ENCODE measurements around the gene PRRX1. TPM values are rescaled to one million over a fixed set of nuclear protein-coding genes. Genes with fewer than 3 reads are reported as not detected.

The PRRX1 gene
- 1 to 10 TPM in 1 of 3 donors, under 1 TPM in 2; 0.67 to 2.3 (median 0.96) TPM for polyA plus RNA-seq (ENCODE audit: insufficient read length in 3 of 3)

GRCh38 chr1:170664093-170664827, at the start of gene PRRX1:
Gene PRRX1, plus strand, starts transcription at chr1:170664131. Its CDS starts 88 bp downstream, at chr1:170664219.
- no peak for DNase-seq (ENCODE audit: low read depth in 3 of 3, low spot score in 2 of 3)

- DNase-seq (ENCODE audit: low read depth in 3 of 3, low spot score in 2 of 3), result no peak
Measured at GRCh38 chr1:170617591-170618330, 46.2 kb upstream of the PRRX1 start.

- no peak for DNase-seq (ENCODE audit: low read depth in 3 of 3, low spot score in 2 of 3)
Measured at GRCh38 chr1:170618421-170618820, 45.5 kb upstream of the PRRX1 start.

DNA sequence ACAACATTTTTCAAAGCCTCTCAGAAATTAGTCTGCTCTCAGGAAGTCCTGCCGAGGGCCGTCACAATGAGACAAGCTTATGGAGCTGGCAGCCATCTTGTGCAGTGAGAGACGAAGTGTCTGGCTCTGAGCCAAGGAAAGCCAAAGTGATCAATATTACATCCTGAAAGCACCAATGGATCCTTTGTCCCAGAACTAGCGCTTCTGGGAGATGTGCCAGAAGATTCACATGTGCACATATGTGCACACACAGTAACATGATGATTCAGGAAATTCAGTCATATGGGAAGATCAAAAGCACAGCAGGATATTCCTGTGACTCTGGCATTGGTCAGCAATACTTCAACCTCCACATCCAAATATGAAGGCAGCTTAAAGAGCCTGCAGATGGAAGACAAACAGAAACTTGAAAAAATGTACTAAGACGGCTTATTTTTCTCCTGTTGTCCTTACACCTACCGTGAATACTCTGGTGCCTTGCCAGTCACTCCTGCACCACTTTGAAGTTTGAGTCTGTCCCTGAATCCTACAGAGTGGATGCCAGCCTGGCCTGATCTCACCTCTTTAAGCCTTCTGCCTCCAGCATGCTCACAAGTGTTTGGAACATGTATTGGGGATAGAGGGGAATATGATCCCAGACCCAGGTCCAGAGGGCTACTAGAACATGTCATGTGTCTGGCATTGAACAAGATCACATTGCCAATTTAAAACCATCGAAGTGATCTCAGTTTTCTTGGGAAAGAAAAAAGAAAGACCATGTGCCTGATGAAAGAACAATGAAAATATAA, 44.5 kb upstream of the PRRX1 start:
- no peak for DNase-seq (ENCODE audit: low read depth in 3 of 3, low spot score in 2 of 3)

DNA sequence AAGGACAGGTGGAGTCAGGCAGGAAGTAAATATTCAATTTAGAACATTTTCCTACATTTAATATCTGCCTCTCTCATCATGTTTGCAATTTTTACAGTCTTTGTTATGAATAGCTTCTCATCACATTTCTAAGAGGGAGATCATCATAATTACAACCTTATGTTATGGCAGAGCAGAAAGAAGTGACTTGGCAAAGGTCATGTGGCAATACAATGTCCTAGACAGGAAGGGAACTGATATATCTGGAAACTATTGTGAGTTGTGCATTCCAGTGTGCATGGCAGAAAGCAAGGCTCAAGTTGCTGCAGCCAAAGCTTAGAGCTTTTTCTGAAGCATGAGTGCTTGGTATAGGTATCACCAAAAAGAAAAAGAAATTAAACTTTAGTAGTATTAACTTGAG, 43.8 kb upstream of the PRRX1 start:
- no peak for DNase-seq (ENCODE audit: low read depth in 3 of 3, low spot score in 2 of 3)

- no peak for DNase-seq (ENCODE audit: low read depth in 3 of 3, low spot score in 2 of 3)
Measured at GRCh38 chr1:170623171-170623570, 40.8 kb upstream of the PRRX1 start.

- no peak for DNase-seq (ENCODE audit: low read depth in 3 of 3, low spot score in 2 of 3)
Measured at GRCh38 chr1:170624146-170624545, 39.8 kb upstream of the PRRX1 start.

GRCh38 chr1:170630977-170631376, 33.0 kb upstream of the PRRX1 start:
- DNase-seq (ENCODE audit: low read depth in 3 of 3, low spot score in 2 of 3), result no peak

- no peak for DNase-seq (ENCODE audit: low read depth in 3 of 3, low spot score in 2 of 3)
Measured at GRCh38 chr1:170634293-170634692, 29.6 kb upstream of the PRRX1 start.

GRCh38 chr1:170634824-170635410, 29.0 kb upstream of the PRRX1 start:
- DNase-seq (ENCODE audit: low read depth in 3 of 3, low spot score in 2 of 3), result no peak

DNA sequence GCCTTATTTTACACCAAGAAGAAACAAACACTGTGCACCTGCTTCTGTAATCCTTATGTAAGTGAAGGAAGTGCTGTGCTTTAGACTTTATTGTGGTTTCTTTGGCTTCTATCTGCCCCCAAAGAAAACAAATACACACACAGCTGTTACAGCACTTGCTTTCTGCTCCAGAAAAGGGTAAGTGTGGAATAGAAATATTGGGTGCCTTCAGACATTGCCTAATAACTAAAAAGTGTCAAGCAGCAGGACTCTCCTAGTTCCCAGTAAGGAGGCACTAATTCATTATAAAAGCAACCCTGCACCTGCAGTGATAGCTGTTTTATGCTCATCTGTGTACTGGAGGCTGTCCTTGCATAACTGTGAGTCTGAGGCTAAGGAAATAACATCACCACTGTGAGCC, 23.4 kb upstream of the PRRX1 start:
- no peak for DNase-seq (ENCODE audit: low read depth in 3 of 3, low spot score in 2 of 3)

DNA sequence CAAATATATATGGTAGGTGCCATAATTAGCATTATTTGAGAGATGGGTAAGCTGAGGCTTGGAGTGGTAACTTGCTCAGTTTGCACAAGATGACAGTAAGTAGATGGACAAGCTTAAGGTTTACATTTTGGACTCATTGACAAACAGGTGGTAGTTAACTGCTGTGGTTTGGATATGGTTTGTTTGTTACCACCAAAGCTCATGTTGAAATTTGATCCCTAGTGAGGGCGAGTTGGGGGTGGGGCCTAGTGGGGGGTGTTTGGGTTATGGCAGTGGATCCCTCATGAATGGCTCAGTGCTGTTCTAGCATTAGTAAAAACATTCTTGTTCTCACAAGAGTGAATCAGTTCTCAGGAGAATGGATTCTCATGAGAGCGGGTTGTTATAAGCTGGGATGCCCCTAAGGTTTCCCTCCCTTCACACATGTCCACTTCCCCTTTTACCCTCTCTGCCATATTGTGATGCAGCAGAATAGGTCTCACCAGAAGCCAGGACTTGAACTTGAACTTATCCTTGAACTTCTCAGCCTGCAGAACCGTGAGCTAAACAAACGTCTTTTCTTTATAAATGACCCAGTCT, 6.6 kb upstream of the PRRX1 start:
- no peak for DNase-seq (ENCODE audit: low read depth in 3 of 3, low spot score in 2 of 3)

DNA sequence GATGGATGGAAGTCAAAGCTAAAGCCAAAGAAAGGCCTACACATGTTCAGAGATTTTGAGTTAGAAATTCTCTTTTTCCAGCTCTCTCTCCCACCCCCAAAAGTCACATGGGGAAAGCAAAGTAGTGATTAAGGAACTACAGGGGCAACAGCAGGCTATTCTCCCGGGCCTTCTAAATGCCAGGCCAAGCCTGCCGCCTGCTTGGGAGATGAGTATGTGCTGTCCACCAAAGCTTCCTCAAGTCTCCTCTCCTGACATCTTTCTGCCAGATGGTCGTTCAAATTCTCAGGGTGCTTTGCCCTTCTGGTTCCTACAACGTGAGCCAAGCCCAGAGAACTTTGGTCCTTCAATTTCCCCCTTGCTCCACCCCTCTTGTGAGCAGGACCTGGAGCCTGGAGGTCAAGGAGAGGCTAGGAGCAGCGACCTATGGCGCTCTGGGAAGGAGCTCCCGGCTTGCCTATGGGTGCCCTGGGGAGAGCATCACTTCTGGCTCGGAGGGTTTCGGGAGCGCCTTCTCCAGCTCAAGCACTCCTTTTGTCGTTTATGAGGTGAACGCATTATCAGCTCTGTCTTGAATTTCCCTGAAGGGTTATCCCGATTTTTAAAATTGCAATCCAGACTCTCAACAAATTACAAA, 4.4 kb upstream of the PRRX1 start:
- no peak for DNase-seq (ENCODE audit: low read depth in 3 of 3, low spot score in 2 of 3)

GRCh38 chr1:170660281-170660713, 3.6 kb upstream of the PRRX1 start:
- no peak for DNase-seq (ENCODE audit: low read depth in 3 of 3, low spot score in 2 of 3)

- DNase-seq (ENCODE audit: low read depth in 3 of 3, low spot score in 2 of 3), result no peak
Measured at GRCh38 chr1:170660871-170661645, 2.9 kb upstream of the PRRX1 start.

- DNase-seq (ENCODE audit: low read depth in 3 of 3, low spot score in 2 of 3), result no peak
Measured at GRCh38 chr1:170661646-170662411, 2.1 kb upstream of the PRRX1 start.

DNA sequence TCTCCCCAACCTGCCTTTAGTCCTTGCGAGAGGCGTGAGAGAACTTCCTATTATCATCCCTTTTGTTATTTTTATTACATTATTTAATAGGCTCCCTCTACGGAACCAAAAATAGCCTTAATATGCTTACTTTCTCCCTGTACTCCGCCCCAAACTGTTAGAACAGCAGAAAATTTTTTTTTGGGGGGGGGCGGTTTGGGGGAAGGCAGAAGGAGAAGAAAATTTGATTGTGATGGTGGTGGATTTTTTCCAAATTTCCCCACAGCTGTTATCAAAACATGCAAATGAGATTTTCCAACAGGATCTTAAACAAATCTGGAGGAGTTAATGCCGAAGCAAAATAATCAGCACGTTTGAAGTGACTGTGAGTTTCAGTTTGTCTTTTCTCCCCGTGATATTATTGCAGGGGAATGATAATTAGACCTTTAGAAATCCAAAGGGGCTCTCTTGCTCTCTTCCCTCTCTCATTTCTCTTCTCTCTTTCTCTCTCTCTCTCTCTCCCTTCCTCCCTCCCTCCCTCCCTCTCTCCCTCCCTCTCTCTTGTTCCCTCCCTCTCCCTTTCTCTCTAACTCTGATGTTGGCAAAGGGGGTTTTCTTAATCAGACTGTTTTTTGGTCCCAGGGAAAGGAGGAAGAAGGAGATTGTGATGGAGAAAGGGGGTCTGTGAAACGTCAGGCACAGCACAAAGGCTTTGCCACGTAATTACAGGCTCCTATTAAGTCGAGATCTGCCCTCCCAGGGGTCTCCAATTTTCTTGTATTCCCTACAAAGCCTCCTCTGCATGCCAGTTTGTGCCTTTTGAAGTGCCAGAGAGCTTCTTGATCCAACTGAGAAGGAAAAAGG, 1.1 kb upstream of the PRRX1 start:
- no peak for DNase-seq (ENCODE audit: low read depth in 3 of 3, low spot score in 2 of 3)

Data from right renal cortex interstitium (tissue), 3 donors.